ENCODE results near the gene SAPCD1.

SAPCD1 gene

DNA sequence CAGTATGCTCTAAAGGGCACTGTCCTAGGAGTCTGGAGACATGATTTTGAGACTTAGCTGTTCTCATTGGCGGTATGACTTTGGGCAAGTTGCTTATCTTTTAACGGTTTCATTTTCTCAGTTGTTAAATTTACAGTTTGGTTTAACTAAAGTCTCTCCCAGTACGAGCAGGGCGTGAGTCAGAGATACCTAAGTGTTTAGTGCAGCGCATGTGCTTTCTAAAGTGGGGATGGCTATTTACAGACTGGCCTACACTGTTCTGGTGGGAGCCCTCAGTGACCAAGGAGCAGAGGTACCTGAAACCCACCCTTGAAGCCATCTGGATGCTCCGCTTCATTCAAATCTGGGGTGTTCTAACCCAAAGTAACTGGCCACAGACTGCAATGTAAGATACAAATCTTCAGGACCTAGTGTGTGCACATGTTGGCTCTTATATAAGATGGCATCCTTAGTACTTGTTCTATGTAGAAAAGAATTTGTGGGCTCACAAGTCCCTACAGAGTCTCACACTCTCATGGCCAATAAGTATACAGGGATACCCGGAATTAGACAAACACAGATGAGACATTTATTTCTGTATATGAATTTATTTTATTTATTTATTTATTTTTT is 11.9 kb upstream of the SAPCD1 start:
- no peak overlapping the region for H3K27ac Mint-ChIP-seq
- no peak overlapping the region for H3K4me3 Mint-ChIP-seq
- H3K9me3 Mint-ChIP-seq = no peaks in the 10 kb centered on the region
- TF ChIP-seq, protein P1, sequence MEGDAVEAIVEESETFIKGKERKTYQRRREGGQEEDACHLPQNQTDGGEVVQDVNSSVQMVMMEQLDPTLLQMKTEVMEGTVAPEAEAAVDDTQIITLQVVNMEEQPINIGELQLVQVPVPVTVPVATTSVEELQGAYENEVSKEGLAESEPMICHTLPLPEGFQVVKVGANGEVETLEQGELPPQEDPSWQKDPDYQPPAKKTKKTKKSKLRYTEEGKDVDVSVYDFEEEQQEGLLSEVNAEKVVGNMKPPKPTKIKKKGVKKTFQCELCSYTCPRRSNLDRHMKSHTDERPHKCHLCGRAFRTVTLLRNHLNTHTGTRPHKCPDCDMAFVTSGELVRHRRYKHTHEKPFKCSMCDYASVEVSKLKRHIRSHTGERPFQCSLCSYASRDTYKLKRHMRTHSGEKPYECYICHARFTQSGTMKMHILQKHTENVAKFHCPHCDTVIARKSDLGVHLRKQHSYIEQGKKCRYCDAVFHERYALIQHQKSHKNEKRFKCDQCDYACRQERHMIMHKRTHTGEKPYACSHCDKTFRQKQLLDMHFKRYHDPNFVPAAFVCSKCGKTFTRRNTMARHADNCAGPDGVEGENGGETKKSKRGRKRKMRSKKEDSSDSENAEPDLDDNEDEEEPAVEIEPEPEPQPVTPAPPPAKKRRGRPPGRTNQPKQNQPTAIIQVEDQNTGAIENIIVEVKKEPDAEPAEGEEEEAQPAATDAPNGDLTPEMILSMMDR (IDR thresholded peaks at IDR 0.05; ENCODE audit: unreplicated experiment in 3 of 3) = no peak
- H3K36me3 Mint-ChIP-seq (ENCODE audit: low read depth) = peaks cover 5% of the 10 kb centered on the region
- H3K27me3 Mint-ChIP-seq (ENCODE audit: low read depth) = no peaks in the 10 kb centered on the region
- H3K4me1 Mint-ChIP-seq = peaks cover under 1% of the 10 kb centered on the region

DNA sequence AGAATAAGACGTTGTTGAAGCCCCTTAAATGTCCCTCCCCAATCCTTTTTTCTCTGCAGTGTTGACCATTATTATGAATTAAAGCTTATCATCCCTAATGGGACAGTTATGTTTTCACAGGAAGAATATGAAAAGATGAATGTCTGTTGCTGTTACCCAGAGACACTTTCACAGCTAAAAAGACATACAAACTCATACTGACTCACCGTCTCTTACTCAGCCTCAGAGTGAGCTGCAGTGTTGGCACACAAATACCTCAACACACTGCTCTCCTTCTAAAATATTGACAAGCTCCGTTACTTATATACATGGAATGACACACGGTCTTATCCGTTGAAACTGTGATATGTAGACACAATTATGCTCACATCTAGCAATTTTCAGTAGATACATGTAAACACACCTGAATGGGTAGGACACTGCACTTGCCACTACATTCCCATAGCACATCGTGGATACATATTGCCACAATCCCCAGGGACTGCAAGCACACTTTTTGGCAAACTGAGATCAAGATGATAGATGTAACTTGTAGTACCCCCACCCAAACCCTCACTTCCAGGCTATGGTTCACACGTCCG is 9.6 kb upstream of the SAPCD1 start:
- TF ChIP-seq, protein P1 (IDR thresholded peaks at IDR 0.05; ENCODE audit: unreplicated experiment in 3 of 3) = no peak
- H3K4me1 Mint-ChIP-seq = no peaks in the 10 kb centered on the region
- H3K9me3 Mint-ChIP-seq = no peaks in the 10 kb centered on the region
- H3K27me3 Mint-ChIP-seq (ENCODE audit: low read depth) = no peaks in the 10 kb centered on the region
- no peaks in the 10 kb centered on the region for H3K36me3 Mint-ChIP-seq (ENCODE audit: low read depth)
- no peak overlapping the region for H3K27ac Mint-ChIP-seq
- no peak overlapping the region for H3K4me3 Mint-ChIP-seq

DNA sequence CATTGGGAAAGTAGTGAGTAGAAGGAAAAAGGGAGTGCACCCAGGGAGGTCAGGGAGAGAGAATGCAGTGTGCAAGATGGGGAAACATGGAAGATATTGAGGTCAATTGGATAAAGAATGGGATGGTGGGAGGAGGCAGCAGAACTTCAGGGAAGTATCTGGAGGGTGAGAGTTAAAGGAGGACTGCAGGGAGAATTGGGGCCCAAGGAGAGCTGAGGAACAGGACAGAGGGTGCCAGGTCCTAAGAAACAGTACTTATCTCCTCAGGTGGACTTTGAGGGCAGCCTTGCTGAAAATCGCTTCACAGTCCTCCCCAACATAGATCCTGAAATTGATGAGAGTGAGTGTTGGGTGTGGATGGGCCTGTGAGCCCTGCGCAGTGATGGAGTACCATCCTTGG is 4.2 kb upstream of the SAPCD1 start:
- peaks cover 21% of the 10 kb centered on the region for H3K36me3 Mint-ChIP-seq (ENCODE audit: low read depth)
- no peaks in the 10 kb centered on the region for H3K9me3 Mint-ChIP-seq
- no peaks in the 10 kb centered on the region for H3K27me3 Mint-ChIP-seq (ENCODE audit: low read depth)
- TF ChIP-seq, protein P1 (IDR thresholded peaks at IDR 0.05; ENCODE audit: unreplicated experiment in 3 of 3) = no peak
- H3K27ac Mint-ChIP-seq = no peak overlapping the region
- H3K4me1 Mint-ChIP-seq = peaks cover 3% of the 10 kb centered on the region
- no peak overlapping the region for H3K4me3 Mint-ChIP-seq

DNA sequence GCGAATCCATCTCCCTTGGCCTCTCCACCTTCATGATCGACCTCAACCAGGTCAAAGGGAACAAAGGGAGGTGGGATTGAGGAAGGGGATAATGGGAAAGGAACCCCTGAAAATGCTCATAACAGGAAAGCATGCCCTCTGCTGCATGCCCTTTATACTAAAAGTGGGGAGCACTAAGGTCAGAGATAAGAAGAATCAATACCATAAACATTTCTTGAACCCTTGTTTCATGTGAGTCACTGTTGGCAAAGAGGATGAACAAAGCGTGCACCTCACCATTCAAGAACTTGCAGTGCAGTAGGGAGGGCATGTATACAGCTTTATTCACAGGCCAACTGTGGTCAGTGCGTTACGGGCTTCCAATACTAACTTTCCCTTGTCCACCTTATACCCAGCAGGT is 1.7 kb upstream of the SAPCD1 start:
- H3K9me3 Mint-ChIP-seq = no peaks in the 10 kb centered on the region
- no peak overlapping the region for H3K4me3 Mint-ChIP-seq
- peaks cover 21% of the 10 kb centered on the region for H3K36me3 Mint-ChIP-seq (ENCODE audit: low read depth)
- no peak overlapping the region for H3K27ac Mint-ChIP-seq
- peaks cover 15% of the 10 kb centered on the region for H3K4me1 Mint-ChIP-seq
- TF ChIP-seq, protein P1 (IDR thresholded peaks at IDR 0.05; ENCODE audit: unreplicated experiment in 3 of 3) = no peak
- no peaks in the 10 kb centered on the region for H3K27me3 Mint-ChIP-seq (ENCODE audit: low read depth)

DNA sequence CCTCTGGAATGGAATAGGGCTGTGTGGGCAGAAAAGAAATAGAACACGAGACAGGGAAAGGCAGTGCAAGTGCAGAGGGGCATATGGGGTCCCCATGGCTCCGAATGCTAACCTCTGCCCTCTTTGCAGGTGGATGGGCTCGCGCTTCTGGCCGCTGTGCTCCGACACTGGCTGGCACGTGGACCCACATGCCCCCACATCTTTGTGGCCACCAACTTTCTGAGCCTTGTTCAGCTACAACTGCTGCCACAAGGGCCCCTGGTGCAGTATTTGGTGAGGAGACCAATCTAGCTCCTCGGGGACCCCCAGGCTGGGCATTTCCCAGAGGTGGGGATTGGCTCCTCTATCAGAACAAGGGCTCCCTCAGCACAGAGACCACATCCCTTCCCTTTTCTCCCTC is 1.1 kb upstream of the SAPCD1 start:
- Mint-ChIP-seq H3K27ac (no peak overlapping the region), H3K4me3 (no peak overlapping the region), H3K4me1 (peaks cover 15% of the 10 kb centered on the region), H3K9me3 (no peaks in the 10 kb centered on the region), H3K27me3 (ENCODE audit: low read depth) (no peaks in the 10 kb centered on the region), H3K36me3 (ENCODE audit: low read depth) (peaks cover 21% of the 10 kb centered on the region)
- TF ChIP-seq, protein P1 (IDR thresholded peaks at IDR 0.05; ENCODE audit: unreplicated experiment in 3 of 3) = no peak

Measured in nephron (organoid).